Measurements from ENCODE around the gene UBE2I.

DNA sequence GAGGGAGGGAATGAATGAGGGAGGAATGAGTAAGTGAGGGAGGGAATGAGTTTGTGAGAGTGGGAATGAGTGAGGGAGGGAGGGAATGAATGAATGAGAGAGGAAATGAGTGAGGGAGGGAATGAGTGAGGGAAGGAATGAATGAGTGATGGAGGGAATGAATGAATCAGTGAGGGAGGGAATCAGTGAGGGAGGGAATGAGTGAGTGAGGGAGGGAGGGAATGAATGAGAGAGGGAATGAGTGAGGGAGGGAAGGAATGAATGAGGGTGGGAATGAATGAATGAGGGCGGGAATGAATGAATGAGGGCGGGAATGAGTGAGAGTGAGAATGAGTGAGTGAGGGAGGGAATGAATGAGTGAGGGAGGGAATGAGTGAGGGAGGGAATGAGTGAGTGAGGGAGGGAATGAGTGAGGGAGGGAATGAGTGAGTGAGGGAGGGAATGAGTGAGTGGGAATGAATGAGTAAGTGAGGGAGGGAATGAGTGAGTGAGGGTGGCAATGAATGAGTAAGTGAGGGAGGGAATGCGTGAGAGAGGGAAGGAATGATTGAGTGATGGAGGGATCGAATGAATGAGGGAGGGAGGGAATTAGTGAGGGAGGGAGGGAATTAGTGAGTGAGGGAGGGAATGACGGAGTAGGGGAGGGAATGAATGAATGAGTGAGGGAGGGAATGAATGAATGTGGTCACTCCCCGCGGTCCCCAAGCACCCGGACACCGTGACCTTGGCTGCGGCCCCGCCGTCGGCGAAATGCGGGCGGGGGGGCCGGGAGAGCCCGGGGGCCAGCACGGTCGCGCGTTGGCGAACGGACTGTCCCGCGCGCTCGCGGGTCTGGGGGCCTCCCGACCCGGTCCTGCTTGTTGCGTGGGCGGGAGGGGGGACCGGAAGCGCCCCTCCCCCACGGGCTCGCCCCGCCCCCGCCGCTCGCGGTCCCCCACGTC is 1.1 kb upstream of the UBE2I start:
- TF ChIP-seq, protein P1, sequence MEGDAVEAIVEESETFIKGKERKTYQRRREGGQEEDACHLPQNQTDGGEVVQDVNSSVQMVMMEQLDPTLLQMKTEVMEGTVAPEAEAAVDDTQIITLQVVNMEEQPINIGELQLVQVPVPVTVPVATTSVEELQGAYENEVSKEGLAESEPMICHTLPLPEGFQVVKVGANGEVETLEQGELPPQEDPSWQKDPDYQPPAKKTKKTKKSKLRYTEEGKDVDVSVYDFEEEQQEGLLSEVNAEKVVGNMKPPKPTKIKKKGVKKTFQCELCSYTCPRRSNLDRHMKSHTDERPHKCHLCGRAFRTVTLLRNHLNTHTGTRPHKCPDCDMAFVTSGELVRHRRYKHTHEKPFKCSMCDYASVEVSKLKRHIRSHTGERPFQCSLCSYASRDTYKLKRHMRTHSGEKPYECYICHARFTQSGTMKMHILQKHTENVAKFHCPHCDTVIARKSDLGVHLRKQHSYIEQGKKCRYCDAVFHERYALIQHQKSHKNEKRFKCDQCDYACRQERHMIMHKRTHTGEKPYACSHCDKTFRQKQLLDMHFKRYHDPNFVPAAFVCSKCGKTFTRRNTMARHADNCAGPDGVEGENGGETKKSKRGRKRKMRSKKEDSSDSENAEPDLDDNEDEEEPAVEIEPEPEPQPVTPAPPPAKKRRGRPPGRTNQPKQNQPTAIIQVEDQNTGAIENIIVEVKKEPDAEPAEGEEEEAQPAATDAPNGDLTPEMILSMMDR (IDR thresholded peaks at IDR 0.05): no peak
- TF ChIP-seq POLR2A (IDR thresholded peaks at IDR 0.05) (no peak), EP300 (IDR thresholded peaks at IDR 0.05) (no peak)
